Measurements from ENCODE around the gene CLEC3A. TPM values are rescaled to one million over a fixed set of nuclear protein-coding genes. Genes with fewer than 3 reads are reported as not detected.
"Not testable (repeated sequence)": the region's sequence is repeated elsewhere in the genome, so short reads cannot be mapped to it uniquely, and the experiment has no call there.

CLEC3A gene
- total RNA-seq, 1 experiment from 2014 or later = 0.23 TPM

DNA sequence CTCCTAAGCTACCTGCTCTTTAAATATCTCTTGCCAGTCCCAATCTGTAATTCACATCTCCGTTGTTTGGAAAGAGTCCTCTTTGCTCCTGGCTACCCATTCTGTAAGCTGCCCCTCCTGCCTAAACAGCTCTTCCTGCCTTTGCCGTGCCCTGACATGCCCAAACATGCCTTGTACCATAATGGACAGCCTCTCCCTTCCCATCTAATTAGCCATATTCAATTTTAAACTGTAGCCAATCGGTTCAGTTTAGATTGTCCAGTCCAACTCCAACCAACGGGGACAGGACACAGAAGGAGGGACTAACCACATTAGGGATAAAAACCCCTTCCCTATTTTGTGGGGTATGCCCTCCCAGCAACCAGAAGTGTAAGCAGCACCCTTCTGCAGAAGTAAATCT, 30.6 kb upstream of the CLEC3A start:
- CTCF ChIA-PET = no interaction called here
- DNase-seq (ENCODE audit: low read depth, low spot score) (no peak), ATAC-seq (no peak)
- in situ Hi-C loops (cut with HindIII; ENCODE audit: low pct_unique_long_range_greater_than_20kb, low sequenced_read_pairs) = no loop called here
- TF ChIP-seq REST (IDR thresholded peaks at IDR 0.05; ENCODE audit: insufficient read depth in 1 of 2, low read depth in 2 of 2, low read length in 1 of 2) = no peak
- TF ChIP-seq SIN3A (IDR thresholded peaks at IDR 0.05; ENCODE audit: borderline replicate concordance, insufficient read depth, low read depth, low read length) = no peak
- TF ChIP-seq TCF7L2 (IDR thresholded peaks at IDR 0.05; ENCODE audit: low read depth, low read length) = no peak
- Histone ChIP-seq H3K4me1 (ENCODE audit: control insufficient read depth, insufficient read depth, low read length) (no peaks in the 10 kb centered on the region), H3K9me3 (ENCODE audit: control insufficient read depth, insufficient read depth, low read depth, low read length) (no peaks in the 10 kb centered on the region), H3K27me3 (ENCODE audit: control insufficient read depth, insufficient read depth, low read length) (peaks cover 3% of the 10 kb centered on the region; the same call in 1 of the 2 replicates), H3K4me3 (ENCODE audit: low read depth in 2 of 2, low read length in 2 of 2) (no peak overlapping the region), H3K36me3 (ENCODE audit: control insufficient read depth, insufficient read depth, low read length) (no peaks in the 10 kb centered on the region), H3K27ac (ENCODE audit: low read length) (no peak overlapping the region)
- POLR2A ChIA-PET = no interaction called here
- BruUV-seq (replicated peaks) = no TSS peak
- intact Hi-C loops (cut with micrococcal nuclease; ENCODE audit: unreplicated experiment) = no loop called here

DNA sequence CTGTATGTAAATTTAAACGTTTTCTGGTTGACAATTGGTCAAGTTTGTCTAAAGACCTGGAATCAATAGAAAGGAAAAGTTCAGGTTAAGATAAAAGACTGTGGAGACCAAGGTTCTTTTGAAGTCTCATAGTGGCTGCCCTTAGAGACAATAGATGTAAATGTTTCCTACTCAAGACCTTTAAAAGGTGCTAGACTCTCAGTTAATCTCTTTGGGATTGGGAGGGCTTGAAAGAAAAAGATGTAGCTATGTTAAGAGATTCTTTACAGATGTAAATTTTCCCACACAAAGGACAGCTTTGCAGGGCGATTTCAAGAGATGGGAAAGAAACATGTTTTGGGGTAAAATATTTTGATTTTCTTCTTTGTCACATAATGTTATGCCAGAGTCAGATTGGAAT, 30.0 kb upstream of the CLEC3A start:
- DNase-seq (ENCODE audit: low read depth, low spot score); H3K4me1 ChIP-seq (ENCODE audit: control insufficient read depth, insufficient read depth, low read length); in situ Hi-C loops (cut with HindIII; ENCODE audit: low pct_unique_long_range_greater_than_20kb, low sequenced_read_pairs); H3K27ac ChIP-seq (ENCODE audit: low read length); H3K27me3 ChIP-seq (ENCODE audit: control insufficient read depth, insufficient read depth, low read length); ATAC-seq; intact Hi-C loops (cut with micrococcal nuclease; ENCODE audit: unreplicated experiment); H3K36me3 ChIP-seq (ENCODE audit: control insufficient read depth, insufficient read depth, low read length); H3K9me3 ChIP-seq (ENCODE audit: control insufficient read depth, insufficient read depth, low read depth, low read length); BruUV-seq (replicated peaks); CTCF ChIA-PET; H3K4me3 ChIP-seq (ENCODE audit: low read depth in 2 of 2, low read length in 2 of 2); POLR2A ChIA-PET: not testable (repeated sequence)

GRCh38 chr16:77993111-77993985, 29.0 kb upstream of the CLEC3A start:
- in situ Hi-C loops (cut with HindIII; ENCODE audit: low pct_unique_long_range_greater_than_20kb, low sequenced_read_pairs) = no loop called here
- ChIA-PET POLR2A (no interaction called here), CTCF (no interaction called here)
- no peak for DNase-seq (ENCODE audit: low read depth, low spot score)
- Histone ChIP-seq H3K27me3 (ENCODE audit: control insufficient read depth, insufficient read depth, low read length) (peaks cover 3% of the 10 kb centered on the region; the same call in 1 of the 2 replicates), H3K9me3 (ENCODE audit: control insufficient read depth, insufficient read depth, low read depth, low read length) (no peaks in the 10 kb centered on the region), H3K4me1 (ENCODE audit: control insufficient read depth, insufficient read depth, low read length) (no peaks in the 10 kb centered on the region), H3K4me3 (ENCODE audit: low read depth in 2 of 2, low read length in 2 of 2) (no peak overlapping the region), H3K36me3 (ENCODE audit: control insufficient read depth, insufficient read depth, low read length) (no peaks in the 10 kb centered on the region), H3K27ac (ENCODE audit: low read length) (no peak overlapping the region)
- no peak for ATAC-seq
- BruUV-seq (replicated peaks) = no TSS peak
- TF ChIP-seq SIN3A (IDR thresholded peaks at IDR 0.05; ENCODE audit: borderline replicate concordance, insufficient read depth, low read depth, low read length) (no peak), REST (IDR thresholded peaks at IDR 0.05; ENCODE audit: insufficient read depth in 1 of 2, low read depth in 2 of 2, low read length in 1 of 2) (no peak), CTCF (IDR thresholded peaks at IDR 0.05) (no peak), TCF7L2 (IDR thresholded peaks at IDR 0.05; ENCODE audit: low read depth, low read length) (no peak), POLR2AphosphoS5 (IDR thresholded peaks at IDR 0.05; ENCODE audit: low read depth, low read length) (no peak)
- intact Hi-C loops (cut with micrococcal nuclease; ENCODE audit: unreplicated experiment) = no loop called here

All from Panc1 (cell line).